VCaP (cell line): ENCODE results near the gene SIRT3.
A peak's percentile ranks its signal among the peaks of the same experiment; 100 is the strongest.
"Not testable (repeated sequence)": the region's sequence is repeated elsewhere in the genome, so short reads cannot be mapped to it uniquely, and the experiment has no call there.

Source experiments
- H3K27ac ChIP-seq: fragments of 450-650 bp; 2 replicates; pipeline ENCODE4 v1.5.1; 2017
- TF ChIP-seq, protein P1 (sequence below): fragments of 450-650 bp; conservative IDR thresholded peaks from 2 replicates; pipeline ENCODE4 v1.5.1; 2017; ENCODE audit warnings: mild to moderate bottlenecking, moderate library complexity

Gene SIRT3

GRCh38 chr11:221998-222789 lies 13.9 kb downstream of the SIRT3 start:
- TF ChIP-seq, protein P1, sequence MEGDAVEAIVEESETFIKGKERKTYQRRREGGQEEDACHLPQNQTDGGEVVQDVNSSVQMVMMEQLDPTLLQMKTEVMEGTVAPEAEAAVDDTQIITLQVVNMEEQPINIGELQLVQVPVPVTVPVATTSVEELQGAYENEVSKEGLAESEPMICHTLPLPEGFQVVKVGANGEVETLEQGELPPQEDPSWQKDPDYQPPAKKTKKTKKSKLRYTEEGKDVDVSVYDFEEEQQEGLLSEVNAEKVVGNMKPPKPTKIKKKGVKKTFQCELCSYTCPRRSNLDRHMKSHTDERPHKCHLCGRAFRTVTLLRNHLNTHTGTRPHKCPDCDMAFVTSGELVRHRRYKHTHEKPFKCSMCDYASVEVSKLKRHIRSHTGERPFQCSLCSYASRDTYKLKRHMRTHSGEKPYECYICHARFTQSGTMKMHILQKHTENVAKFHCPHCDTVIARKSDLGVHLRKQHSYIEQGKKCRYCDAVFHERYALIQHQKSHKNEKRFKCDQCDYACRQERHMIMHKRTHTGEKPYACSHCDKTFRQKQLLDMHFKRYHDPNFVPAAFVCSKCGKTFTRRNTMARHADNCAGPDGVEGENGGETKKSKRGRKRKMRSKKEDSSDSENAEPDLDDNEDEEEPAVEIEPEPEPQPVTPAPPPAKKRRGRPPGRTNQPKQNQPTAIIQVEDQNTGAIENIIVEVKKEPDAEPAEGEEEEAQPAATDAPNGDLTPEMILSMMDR, result no peak
- no peak overlapping the region for H3K27ac ChIP-seq

DNA sequence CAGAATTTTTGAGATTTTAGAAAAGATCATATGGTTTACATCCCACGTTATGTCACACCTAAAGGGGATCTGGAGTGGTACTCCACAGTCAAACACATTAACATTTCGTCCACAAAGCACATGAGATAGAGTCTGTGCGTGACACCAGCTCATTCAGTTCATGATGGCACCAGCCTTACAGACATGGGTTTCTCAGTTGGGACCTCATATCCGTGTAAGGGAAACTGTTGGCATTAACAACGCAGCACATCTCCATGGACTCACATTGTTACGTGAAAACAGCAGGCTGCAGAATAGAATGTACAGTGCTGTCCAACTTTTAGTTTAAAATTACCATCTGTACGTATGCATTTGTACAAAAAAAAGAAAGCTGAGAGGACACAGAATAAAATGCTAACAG lies 14.6 kb downstream of the SIRT3 start:
- TF ChIP-seq, protein P1, result no peak
- H3K27ac ChIP-seq, result no peak overlapping the region

GRCh38 chr11:220641-221215 lies 15.4 kb downstream of the SIRT3 start:
- not testable (repeated sequence) for H3K27ac ChIP-seq

GRCh38 chr11:218815-219593 lies 17.1 kb downstream of the SIRT3 start:
- TF ChIP-seq, protein P1, result no peak
- no peak overlapping the region for H3K27ac ChIP-seq

- TF ChIP-seq, protein P1, result no peak
- H3K27ac ChIP-seq, result no peak overlapping the region
Measured at GRCh38 chr11:217704-218103, 18.4 kb downstream of the SIRT3 start.

DNA sequence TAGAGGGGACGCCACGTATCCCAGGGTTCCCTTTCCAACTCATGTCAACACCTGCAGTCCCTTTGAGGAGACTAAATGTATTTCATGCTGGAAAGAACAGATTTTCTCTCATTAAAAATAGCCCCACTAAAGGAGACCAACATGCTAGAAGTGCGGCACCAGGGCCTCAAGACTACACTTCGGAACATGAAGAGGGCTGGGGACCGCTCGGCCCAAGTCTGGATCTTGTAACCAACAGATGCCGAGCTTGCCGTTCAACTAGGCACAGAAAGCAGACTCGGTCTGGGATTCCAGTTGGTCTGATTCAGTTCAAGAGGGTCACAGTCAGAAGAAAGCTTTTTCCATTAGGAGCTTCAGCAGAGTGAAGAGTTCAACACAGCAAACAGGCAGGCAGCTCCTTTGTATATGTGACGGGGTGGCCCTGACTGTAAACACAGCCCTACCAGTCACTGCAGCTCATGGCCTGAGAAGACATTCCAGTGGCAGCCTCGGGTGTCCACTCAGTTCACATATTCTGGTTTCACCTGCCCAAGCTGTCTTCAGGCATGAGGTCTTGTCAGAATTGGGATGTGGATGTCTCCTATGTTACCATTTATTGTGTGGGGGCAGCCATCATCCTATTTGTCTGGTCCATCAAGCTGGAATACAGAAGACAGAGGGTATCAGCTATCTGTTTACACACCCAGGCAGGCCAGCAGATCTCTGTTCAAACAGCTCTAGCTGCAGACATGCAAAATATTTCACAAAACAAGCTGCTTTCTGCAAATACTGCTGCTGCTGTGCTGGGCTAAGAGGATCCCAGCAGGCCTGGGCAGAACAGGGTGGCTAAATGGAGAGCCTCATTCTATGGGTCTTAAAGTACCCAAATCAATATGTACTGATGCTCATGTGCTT lies 19.8 kb downstream of the SIRT3 start:
- H3K27ac ChIP-seq, result peak overlapping the region; percentile 10; the same call in 1 of the 2 replicates

GRCh38 chr11:215581-216037 lies 20.5 kb downstream of the SIRT3 start:
- H3K27ac ChIP-seq, result no peak overlapping the region
- TF ChIP-seq, protein P1, result no peak

More for the DNA sequence above, 19.8 kb downstream of the SIRT3 start:
- TF ChIP-seq, protein P1, result no peak
